Left renal pelvis (tissue), 4 donors: Measurements from ENCODE around the gene CDYL. TPM values are rescaled to one million over a fixed set of nuclear protein-coding genes. Genes with fewer than 3 reads are reported as not detected.
"Not testable (repeated sequence)": the region's sequence is repeated elsewhere in the genome, so short reads cannot be mapped to it uniquely, and the experiment has no call there.

Experiments used
- DNase-seq, 4 donors: peaks; one replicate each; pipeline ENCODE4 v3.0.0-alpha.2; 2013; ENCODE audit warnings: low read depth in 4 of 4, low spot score in 3 of 4
- polyA plus RNA-seq, 4 donors: library from polyadenylated mRNA; unstranded; fragments of 120-200 nt; gene quantifications; one replicate each; pipeline ENCODE4 v1.2.1, GENCODE V29; 2013; ENCODE audit not compliant: insufficient read length in 4 of 4

The CDYL gene
- polyA plus RNA-seq, 4 donors, result 18.1 to 28.5 (median 25.8) TPM

DNA sequence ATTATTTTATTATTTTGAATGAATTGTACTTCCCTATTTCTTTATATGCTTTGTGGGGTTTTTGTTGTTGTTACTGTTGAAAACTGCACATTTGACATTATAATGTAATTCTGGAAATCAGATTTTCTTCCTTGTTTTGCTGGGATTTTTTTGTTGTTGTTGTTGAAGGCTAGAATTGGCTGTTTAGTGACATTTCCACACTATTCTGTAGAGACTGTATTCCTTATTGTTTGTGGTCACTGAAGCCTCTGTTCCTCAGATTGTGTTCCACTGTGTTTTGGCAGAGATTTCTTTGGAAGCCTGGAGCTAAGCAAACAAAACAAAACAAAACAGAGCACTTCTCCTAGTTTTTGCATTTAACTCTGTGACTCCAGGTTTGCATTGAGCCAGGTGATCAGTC lies 52.9 kb downstream of the CDYL start:
- no peak for DNase-seq

DNA sequence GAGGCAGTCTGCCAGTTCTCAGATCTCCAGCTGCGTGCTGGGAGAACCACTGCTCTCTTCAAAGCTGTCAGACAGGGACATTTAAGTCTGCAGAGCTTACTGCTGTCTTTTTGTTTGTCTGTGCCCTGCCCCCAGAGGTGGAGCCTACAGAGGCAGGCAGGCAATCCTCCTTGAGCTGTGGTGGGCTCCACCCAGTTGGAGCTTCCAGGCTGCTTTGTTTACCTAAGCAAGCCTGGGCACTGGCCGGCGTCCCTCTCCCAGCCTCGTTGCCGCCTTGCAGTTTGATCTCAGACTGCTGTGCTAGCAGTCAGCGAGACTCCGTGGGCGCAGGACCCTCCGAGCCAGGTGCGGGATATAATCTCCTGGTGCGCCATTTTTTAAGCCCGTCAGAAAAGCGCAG lies 59.3 kb downstream of the CDYL start:
- not testable (repeated sequence) for DNase-seq

GRCh38 chr6:4840169-4840568 lies 64.0 kb downstream of the CDYL start:
- DNase-seq, result no peak

- no peak for DNase-seq
These were observed 67.9 kb downstream of the CDYL start for GRCh38 chr6:4844108-4844507.

- no peak for DNase-seq
These were observed 70.2 kb downstream of the CDYL start for GRCh38 chr6:4846387-4846786.

GRCh38 chr6:4848382-4849068 lies 72.3 kb downstream of the CDYL start:
- DNase-seq, result no peak

- no peak for DNase-seq
These were observed 73.2 kb downstream of the CDYL start for GRCh38 chr6:4849226-4850022.

DNA sequence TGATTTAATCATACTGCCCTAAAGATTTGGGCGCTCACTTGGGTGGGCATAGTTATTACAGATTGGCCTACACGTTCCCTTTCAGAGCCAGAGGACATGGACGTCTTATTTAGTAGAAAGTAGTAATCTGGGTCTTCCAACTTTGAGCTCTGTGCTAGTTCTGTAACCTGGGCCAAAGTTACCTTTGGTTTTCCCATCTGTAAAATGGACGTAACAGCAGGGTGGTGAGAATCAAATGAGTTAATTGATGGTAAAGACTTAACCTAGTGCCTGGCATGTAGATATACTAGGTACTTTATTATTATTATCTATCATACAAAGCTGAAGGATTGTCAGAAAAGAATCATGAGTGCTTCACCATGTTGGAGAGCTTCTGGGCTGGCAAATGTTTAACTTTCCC lies 74.8 kb downstream of the CDYL start:
- DNase-seq, result no peak

- DNase-seq, result not testable (repeated sequence)
These were observed 76.0 kb downstream of the CDYL start for GRCh38 chr6:4852186-4852585.

DNA sequence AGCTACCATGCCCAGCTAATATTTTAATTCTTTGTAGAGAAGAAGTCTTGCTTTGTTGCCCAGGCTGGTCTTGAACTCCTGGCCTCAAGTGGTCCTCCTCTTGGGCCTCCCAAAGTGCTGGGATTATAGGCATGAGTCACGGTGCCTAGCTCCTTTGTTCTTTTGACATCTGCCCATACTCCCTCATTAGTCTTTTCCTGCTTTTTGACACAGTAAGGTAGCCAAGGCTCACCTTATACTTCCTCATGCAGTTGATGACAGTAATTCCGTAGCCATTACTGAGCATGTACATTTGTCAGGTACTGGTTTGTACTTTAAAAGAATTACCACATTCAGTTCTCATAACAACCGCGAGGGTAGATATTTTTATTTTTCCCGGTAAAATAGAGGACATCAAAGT lies 76.7 kb downstream of the CDYL start:
- no peak for DNase-seq

- no peak for DNase-seq
These were observed 77.1 kb downstream of the CDYL start for GRCh38 chr6:4853349-4853748.

GRCh38 chr6:4853782-4854511 lies 77.7 kb downstream of the CDYL start:
- no peak for DNase-seq

- no peak for DNase-seq
These were observed 80.6 kb downstream of the CDYL start for GRCh38 chr6:4856785-4857184.

GRCh38 chr6:4858194-4859015 lies 82.2 kb downstream of the CDYL start:
- DNase-seq, result no peak

GRCh38 chr6:4860387-4860786 lies 84.2 kb downstream of the CDYL start:
- DNase-seq, result no peak

GRCh38 chr6:4861564-4861963 lies 85.4 kb downstream of the CDYL start:
- no peak for DNase-seq

DNA sequence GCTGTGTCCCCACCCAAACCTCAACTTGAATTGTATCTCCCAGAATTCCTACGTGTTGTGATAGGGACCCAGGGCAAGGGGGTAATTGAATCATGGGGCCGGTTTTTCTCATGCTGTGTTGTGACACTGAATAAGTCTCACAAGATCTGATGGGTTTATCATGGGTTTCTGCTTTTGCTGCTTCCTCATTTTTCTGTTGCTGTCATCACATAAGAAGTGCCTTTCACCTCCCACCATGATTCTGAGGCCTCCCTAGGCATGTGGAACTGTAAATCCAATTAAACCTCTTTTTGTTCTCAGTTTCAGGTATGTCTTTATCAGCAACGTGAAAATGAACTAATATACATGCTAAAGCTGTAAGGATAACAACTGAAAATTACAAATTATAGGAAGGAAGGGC lies 88.3 kb downstream of the CDYL start:
- DNase-seq, result no peak

GRCh38 chr6:4865006-4865405 lies 88.8 kb downstream of the CDYL start:
- DNase-seq, result not testable (repeated sequence)

DNA sequence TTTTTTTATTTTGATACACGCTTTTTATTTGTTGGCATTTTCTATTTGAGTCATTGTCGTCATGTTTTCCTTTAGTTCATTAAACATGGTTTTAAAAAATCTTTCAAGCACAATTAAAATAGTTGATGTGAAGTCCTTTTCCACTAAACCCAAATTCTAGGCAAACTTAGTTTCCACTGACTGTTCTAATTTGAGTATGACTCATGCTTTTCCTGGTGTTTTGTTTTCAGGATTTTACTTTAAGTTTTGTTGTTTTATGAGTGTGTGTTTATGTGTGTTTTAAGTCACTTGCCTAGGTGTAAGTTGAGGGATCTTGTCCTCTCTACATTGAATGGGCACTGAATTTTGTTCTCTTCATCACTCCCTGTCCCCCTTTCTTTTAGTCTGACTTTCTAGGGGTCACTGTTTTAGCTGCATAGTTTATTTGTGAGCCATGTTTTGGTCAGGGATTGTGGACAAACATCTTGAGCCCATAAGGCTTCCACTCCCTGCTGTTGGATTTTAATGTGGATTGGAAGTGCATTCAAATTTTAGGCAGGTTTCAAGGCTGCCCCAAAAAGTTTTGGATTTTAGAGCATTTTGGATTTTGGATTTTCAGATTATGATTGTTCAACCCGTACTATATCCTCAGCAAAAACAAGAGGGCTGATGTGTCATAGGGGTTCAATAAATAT lies 94.8 kb downstream of the CDYL start:
- no peak for DNase-seq

DNA sequence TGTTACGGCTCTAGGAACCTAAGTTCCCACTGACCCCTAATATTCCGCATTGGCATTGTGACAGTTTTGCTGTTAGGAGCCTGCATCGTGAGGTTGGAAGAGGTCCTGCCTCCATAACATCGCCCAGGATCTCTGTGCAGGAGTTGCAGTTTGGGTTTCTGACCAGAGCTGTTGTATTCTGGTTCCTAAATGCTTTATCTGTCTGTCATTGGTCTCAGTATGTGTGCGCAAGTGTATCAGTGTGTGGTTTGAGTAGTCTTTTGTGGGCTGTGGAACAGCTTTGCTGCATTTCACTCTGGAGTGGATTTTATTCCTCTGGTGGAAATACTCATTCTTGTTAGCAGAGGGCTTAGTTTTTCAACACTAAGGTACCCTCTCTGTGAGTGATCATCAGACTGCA lies 95.6 kb downstream of the CDYL start:
- no peak for DNase-seq
